ENCODE results near the gene NEMP1.
"Not testable (repeated sequence)": the region's sequence is repeated elsewhere in the genome, so short reads cannot be mapped to it uniquely, and the experiment has no call there.

- not testable (repeated sequence) for TF ChIP-seq POLR2A (IDR thresholded peaks at IDR 0.05; ENCODE audit: control extremely low read depth in 1 of 2, low read depth in 2 of 2, low read length in 2 of 2); CREB1 (IDR thresholded peaks at IDR 0.05); KDM1A (IDR thresholded peaks at IDR 0.05; ENCODE audit: borderline replicate concordance, low read length); CBX5 (IDR thresholded peaks at IDR 0.05; ENCODE audit: low read depth, low read length)
Observed at GRCh38 chr12:57022324-57022723, 56.3 kb downstream of the NEMP1 start.
